T-helper 22 cell (primary cell): Measurements from ENCODE around the gene ASPA.

Experiments used
- DNase-seq: peaks from one replicate; pipeline ENCODE4 v3.0.0-alpha.2; 2020; ENCODE audit warnings: low read depth

The ASPA gene

GRCh38 chr17:3534881-3535252 is 59.1 kb downstream of the ASPA start:
- no peak for DNase-seq

- no peak for DNase-seq
Observed at GRCh38 chr17:3535253-3535995, 59.6 kb downstream of the ASPA start.

- DNase-seq: no peak
Observed at GRCh38 chr17:3536716-3537115, 60.9 kb downstream of the ASPA start.

GRCh38 chr17:3539881-3540540 is 64.2 kb downstream of the ASPA start:
- DNase-seq: no peak

GRCh38 chr17:3542410-3543088 is 66.8 kb downstream of the ASPA start:
- no peak for DNase-seq

GRCh38 chr17:3543453-3543852 is 67.7 kb downstream of the ASPA start:
- no peak for DNase-seq

- no peak for DNase-seq
Observed at GRCh38 chr17:3544365-3544764, 68.6 kb downstream of the ASPA start.

GRCh38 chr17:3545151-3545550 is 69.4 kb downstream of the ASPA start:
- no peak for DNase-seq

GRCh38 chr17:3546521-3546920 is 70.7 kb downstream of the ASPA start:
- no peak for DNase-seq

GRCh38 chr17:3546997-3547396 is 71.2 kb downstream of the ASPA start:
- DNase-seq: no peak

- no peak for DNase-seq
Observed at GRCh38 chr17:3547628-3548027, 71.8 kb downstream of the ASPA start.

- no peak for DNase-seq
Observed at GRCh38 chr17:3549610-3550162, 73.9 kb downstream of the ASPA start.

- DNase-seq: no peak
Observed at GRCh38 chr17:3551189-3551588, 75.4 kb downstream of the ASPA start.

GRCh38 chr17:3552916-3553315 is 77.1 kb downstream of the ASPA start:
- no peak for DNase-seq
